GM12865 (cell line): ENCODE results near the gene LCNL1.

Experiments used
- DNase-seq: peaks from one replicate; pipeline ENCODE4 v3.0.0; 2010; ENCODE audit warnings: low read depth
- H3K4me3 ChIP-seq: 2 replicates; pipeline ENCODE4 v1.5.1; 2011; ENCODE audit warnings: mild to moderate bottlenecking, low read depth, low read length, control low read depth
- CTCF ChIP-seq: IDR thresholded peaks from 2 replicates; pipeline ENCODE4 v1.5.1; 2011; ENCODE audit warnings: low read length, control low read depth, low read depth, inconsistent platforms; ENCODE audit not compliant: insufficient read depth; ENCODE audit errors: missing control alignments

Gene LCNL1

GRCh38 chr9:137011907-137012675 lies 29.3 kb downstream of the LCNL1 start:
- DNase-seq = no peak
- no peak for TF ChIP-seq CTCF
- no peak overlapping the region for H3K4me3 ChIP-seq

- TF ChIP-seq CTCF = no peak
- DNase-seq = no peak
Observed at GRCh38 chr9:137012694-137013570, 30.1 kb downstream of the LCNL1 start.

DNA sequence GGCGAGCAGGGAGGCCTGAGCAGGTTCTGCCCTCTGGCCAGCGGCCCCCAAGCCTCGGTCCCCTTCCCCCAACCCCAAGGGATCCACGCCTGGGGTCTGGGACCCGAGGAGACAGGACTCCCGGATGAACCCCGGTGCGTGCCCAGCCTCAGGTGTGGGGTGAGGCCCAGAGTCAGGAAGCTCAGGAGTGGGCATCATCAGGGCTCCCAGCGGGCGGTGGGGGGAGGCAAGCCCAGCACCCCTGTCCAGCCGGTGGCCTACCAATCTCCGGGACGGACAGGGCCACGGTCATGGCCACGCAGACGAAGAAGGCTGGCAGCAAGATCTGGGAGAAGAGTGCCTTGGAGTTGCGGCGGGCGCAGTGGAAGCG lies 30.8 kb downstream of the LCNL1 start:
- no peak overlapping the region for H3K4me3 ChIP-seq
- TF ChIP-seq CTCF = no peak
- DNase-seq = no peak

More at GRCh38 chr9:137012694-137013570, 30.1 kb downstream of the LCNL1 start:
- no peak overlapping the region for H3K4me3 ChIP-seq

DNA sequence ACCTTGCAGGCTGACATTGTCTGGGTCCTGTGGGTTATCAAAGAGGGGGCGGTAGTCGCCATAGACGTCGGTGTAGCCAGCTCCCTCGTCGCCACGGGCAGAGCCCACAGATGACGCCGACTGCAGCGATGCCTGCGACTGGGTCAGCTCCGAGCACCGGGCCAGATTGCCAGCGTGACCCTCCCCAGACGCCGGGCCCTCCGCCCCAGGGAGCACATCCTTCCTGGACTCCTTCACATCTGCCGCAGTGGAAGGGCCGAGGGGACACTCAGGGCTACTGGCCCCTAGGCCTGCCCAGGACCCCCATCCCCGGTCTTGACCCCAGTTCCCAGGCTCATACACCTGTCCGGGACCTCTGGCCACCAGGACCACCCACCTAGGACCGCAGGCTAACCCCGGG lies 31.4 kb downstream of the LCNL1 start:
- no peak for TF ChIP-seq CTCF
- no peak overlapping the region for H3K4me3 ChIP-seq
- no peak for DNase-seq

- TF ChIP-seq CTCF = no peak
- no peak overlapping the region for H3K4me3 ChIP-seq
- no peak for DNase-seq
Observed at GRCh38 chr9:137014776-137015539, 32.2 kb downstream of the LCNL1 start.

DNA sequence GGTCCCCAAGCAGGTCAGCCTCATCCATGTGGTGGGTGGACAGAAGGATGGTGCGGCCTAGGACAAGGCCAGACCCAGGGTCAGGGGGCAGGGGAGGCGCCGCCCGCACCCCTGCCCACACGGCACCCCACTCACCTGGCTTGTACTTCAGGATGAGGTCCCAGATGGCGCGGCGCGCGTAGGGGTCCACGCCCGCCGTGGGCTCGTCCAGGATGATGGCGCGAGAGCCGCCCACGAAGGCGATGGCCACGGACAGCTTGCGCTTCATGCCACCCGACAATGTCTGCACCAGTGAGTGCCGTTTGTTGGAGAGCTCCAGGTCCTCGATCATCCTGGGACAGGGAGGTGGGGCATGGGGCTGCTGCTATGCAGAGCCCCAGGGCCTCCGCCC lies 32.7 kb downstream of the LCNL1 start:
- no peak overlapping the region for H3K4me3 ChIP-seq
- no peak for DNase-seq
- TF ChIP-seq CTCF = no peak
